Measurements from ENCODE around the gene KRT20.

KRT20 gene

DNA sequence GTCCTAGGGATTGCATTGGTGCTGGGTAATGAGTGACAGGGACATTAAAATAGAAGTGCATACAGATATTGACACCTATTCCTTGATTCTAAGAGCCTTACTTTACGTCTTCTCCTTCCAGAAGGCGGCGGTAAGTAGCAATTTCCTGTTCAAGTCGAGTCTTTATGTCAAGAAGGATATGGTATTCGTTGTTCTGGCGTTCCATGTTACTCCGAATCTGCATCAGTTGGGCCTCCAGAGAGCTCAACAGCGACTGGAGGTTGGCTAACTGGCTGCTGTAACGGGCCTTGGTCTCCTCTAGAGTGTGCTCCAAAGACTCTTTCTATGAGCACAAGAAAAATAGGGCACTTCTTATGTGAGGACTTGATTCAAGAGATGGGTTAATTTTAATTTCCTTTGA is 7.0 kb downstream of the KRT20 start:
- no peak overlapping the region for H3K4me3 ChIP-seq (ENCODE audit: low read depth, low read length)
- TF ChIP-seq, protein P1, sequence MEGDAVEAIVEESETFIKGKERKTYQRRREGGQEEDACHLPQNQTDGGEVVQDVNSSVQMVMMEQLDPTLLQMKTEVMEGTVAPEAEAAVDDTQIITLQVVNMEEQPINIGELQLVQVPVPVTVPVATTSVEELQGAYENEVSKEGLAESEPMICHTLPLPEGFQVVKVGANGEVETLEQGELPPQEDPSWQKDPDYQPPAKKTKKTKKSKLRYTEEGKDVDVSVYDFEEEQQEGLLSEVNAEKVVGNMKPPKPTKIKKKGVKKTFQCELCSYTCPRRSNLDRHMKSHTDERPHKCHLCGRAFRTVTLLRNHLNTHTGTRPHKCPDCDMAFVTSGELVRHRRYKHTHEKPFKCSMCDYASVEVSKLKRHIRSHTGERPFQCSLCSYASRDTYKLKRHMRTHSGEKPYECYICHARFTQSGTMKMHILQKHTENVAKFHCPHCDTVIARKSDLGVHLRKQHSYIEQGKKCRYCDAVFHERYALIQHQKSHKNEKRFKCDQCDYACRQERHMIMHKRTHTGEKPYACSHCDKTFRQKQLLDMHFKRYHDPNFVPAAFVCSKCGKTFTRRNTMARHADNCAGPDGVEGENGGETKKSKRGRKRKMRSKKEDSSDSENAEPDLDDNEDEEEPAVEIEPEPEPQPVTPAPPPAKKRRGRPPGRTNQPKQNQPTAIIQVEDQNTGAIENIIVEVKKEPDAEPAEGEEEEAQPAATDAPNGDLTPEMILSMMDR (IDR thresholded peaks at IDR 0.05; ENCODE audit: low read depth, low read length) = no peak

DNA sequence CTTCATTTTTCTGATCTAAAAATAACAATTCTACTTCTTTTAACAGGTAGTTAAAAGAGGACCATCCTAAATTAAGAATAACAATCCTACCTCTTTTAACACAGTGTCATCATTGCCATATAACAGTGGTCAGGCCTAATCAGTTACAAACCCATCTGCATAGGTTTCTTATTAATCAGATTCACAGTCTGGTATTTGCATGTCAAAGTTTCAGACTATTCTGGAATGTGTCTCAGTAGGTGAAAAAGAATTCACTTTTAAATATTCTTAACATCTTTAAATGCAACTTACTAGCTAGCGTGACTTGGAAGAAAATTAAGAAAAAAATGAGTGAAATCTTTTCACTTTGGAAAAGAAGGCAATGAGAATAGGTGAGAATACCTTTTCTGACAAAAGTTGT is 11.2 kb downstream of the KRT20 start:
- TF ChIP-seq, protein P1 (IDR thresholded peaks at IDR 0.05; ENCODE audit: low read depth, low read length) = no peak
- no peak overlapping the region for H3K4me3 ChIP-seq (ENCODE audit: low read depth, low read length)

DNA sequence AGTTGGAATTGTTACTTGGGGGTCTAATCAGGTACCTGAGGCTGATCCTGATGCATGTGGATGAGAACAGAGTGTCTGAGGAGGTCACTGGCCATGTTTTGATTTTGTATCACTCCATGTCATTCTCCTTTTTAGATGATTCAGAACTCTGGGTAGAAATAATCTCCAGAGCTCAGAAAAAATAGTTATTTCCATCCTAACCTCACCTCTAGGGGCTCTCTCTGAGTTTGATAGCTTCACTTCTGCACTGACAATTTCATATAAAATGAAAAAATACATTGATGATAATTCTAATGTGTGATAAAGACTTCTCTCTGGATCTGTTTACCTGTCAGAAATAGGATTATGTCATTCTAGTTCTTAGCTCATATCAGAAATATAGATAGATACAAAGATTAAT is 11.8 kb downstream of the KRT20 start:
- TF ChIP-seq, protein P1 (IDR thresholded peaks at IDR 0.05; ENCODE audit: low read depth, low read length) = no peak
- H3K4me3 ChIP-seq (ENCODE audit: low read depth, low read length) = no peak overlapping the region

DNA sequence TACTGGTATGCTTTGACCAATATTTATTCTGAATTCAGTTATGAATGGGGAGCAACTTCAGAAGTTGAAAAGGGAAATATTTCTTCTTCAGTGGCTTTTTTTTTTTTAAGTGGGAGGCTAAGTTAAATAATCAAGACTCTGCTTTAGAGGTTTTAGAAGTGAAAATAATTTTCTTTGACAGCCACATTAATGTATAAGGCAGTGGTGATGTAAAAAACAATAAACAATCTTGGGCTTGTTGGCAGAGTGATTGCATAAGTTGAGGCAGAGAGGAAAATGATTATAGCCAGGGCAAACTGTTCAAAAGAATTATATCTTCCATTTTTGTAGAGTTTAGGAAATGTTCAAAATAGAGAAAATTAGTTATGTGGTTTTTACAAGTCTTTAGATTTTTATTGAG is 12.6 kb downstream of the KRT20 start:
- TF ChIP-seq, protein P1 (IDR thresholded peaks at IDR 0.05; ENCODE audit: low read depth, low read length) = no peak
- no peak overlapping the region for H3K4me3 ChIP-seq (ENCODE audit: low read depth, low read length)

DNA sequence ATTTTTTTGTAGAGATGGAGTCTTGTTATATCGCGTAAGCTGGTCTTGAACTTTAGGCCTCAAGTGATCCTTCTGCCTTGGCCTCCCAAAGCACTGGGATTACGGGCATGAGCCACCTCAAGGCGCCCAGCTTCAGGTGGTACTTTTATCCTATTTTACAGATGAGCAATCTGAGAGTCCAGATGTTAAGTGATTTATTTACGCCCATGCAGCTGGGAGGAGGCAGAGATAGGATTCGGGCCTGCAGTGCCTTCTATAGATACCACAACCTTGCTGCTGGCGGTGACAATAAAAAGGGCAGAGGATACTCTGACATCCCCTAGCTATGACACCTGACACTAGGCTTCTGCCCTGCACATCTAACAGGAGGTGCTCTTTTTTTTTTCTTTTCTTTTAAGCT is 13.7 kb downstream of the KRT20 start:
- TF ChIP-seq, protein P1 (IDR thresholded peaks at IDR 0.05; ENCODE audit: low read depth, low read length) = no peak
- no peak overlapping the region for H3K4me3 ChIP-seq (ENCODE audit: low read depth, low read length)

DNA sequence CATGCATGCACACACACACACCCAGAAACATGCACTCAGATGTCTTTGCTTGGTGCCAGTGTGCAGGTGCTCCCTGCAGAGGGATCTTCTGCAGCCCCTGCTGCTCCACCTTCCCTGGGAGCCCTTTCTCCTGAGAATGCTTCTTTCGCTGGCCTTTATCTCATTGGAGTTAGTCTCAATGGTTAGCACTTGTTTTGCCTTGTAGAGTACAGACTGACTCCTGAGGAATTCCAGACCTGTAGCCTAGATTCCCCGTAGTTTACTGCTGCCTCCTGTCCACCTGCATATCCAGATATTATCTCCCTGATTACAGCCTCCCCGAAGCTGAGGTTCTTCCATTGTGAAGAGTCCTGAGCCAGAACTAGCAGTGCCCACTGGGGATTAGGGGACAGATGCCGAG is 14.9 kb downstream of the KRT20 start:
- TF ChIP-seq, protein P1 (IDR thresholded peaks at IDR 0.05; ENCODE audit: low read depth, low read length) = no peak
- H3K4me3 ChIP-seq (ENCODE audit: low read depth, low read length) = no peak overlapping the region

DNA sequence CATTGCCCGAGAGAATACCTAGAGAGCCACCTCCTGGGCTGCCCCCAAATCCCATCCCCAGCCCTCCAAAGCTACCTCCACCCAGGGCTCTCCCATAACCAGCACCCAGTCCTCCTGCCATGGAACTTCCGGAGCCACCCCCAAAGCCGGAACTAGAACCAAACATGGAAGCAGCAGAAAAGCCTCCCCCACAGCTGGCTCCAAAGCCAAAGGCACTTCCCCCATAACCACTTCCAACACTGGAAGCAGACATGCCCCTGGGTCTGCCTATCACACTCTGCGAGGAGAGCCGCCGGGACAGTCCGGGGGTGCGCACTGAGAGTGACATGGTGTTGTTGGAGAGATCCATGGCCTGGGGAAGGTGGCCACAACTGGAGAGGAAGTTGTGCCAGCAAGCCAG is 18.2 kb downstream of the KRT20 start, which contains the start of gene KRT12:
TSS of gene KRT12 (minus strand) at position 386 of the 400 bp plus-strand sequence. CDS start at position 349, 37 bp downstream.
- no peak within 1 kb of the TSS for H3K4me3 ChIP-seq (ENCODE audit: low read depth, low read length)
- TF ChIP-seq, protein P1 (IDR thresholded peaks at IDR 0.05; ENCODE audit: low read depth, low read length) = no peak
